ENCODE measurements around the gene PGM2L1. TPM values are rescaled to one million over a fixed set of nuclear protein-coding genes. Genes with fewer than 3 reads are reported as not detected.

PGM2L1 gene
- total RNA-seq, 1 experiment from 2014 or later = 13.4 TPM

Other genes with a start within 250 kb of the PGM2L1 start
- gene C2CD3, start 227.4 kb downstream of the PGM2L1 start, total RNA-seq (2014; rRNA removed; shearing (Covaris generic)) = 8.0 and 14.4 TPM in 2 replicates
- gene PPME1, start 227.1 kb downstream of the PGM2L1 start, total RNA-seq (2014; rRNA removed; shearing (Covaris generic)) = 33.2 and 38.6 TPM in 2 replicates
- 0.14 TPM in 1 of 2 replicates, not detected in the other for gene P4HA3, start 86.8 kb downstream of the PGM2L1 start, total RNA-seq (2014; rRNA removed; shearing (Covaris generic))
- 26.7 and 27.5 TPM in 2 replicates for gene KCNE3, start 69.1 kb upstream of the PGM2L1 start, total RNA-seq (2014; rRNA removed; shearing (Covaris generic))
- gene LIPT2, start 95.3 kb upstream of the PGM2L1 start, total RNA-seq (2014; rRNA removed; shearing (Covaris generic)) = 22.9 and 24.0 TPM in 2 replicates
- gene POLD3, start 194.1 kb upstream of the PGM2L1 start, total RNA-seq (2014; rRNA removed; shearing (Covaris generic)) = 31.8 and 36.8 TPM in 2 replicates

Data from H7 (cell line).